Measurements from ENCODE around the gene VEZF1. TPM values are rescaled to one million over a fixed set of nuclear protein-coding genes. Genes with fewer than 3 reads are reported as not detected.

The VEZF1 gene
- total and polyA plus RNA-seq, 2 of the 8 experiments (the other 6 are each of a cell fraction or from before 2014, with no cell fraction given), result 28.9 to 61.9 TPM

DNA sequence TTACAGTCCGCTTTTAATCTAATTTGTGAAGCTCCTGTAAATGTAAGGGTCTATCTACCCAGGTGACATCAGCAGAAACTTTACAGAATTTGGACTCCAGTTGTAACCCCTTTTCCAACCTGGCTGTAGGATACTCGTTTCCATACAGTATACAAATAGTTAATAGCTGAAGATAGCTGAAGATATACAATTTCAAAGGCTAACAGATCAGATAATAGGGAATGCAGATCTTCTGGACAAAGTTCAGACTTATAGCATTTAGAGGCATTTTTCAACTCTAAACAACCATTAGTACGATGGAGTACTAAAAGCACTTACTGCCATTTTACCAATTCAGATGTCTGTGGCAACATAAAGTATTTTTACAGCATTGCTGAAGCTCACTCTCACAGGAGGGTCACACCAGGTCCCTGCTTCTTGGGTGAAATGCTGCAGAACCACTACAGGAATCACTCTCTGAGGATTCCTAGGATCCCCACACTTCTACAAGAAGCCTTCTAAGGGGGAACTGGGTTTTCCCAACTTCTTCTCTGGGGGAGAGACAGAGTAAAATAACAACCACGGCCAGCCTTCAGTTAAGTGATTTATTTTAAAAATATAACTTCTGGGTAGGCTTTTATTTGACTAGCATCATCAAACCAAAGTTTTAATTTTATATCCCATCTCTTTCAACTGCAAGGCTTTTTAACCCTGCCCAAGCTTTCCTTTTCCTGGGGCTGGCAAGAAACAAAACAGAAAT is 2.9 kb downstream of the VEZF1 start (continued):
- TF ChIP-seq, protein P1, sequence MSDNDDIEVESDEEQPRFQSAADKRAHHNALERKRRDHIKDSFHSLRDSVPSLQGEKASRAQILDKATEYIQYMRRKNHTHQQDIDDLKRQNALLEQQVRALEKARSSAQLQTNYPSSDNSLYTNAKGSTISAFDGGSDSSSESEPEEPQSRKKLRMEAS (IDR thresholded peaks at IDR 0.05), result no peak
- TF ChIP-seq CBX8 (IDR thresholded peaks at IDR 0.05; ENCODE audit: borderline replicate concordance, low read depth, low read length) (no peak), CEBPB (IDR thresholded peaks at IDR 0.05; ENCODE audit: low read depth, low read length) (no peak), POU5F1 (IDR thresholded peaks at IDR 0.05; ENCODE audit: low read depth, low read length) (no peak), KDM5A (IDR thresholded peaks at IDR 0.05; ENCODE audit: low read length) (no peak), GABPA (IDR thresholded peaks at IDR 0.05; ENCODE audit: borderline replicate concordance, insufficient read depth, low read length) (no peak)

All from H1 (cell line).